GM12878 (cell line): ENCODE measurements around the gene RPL10A. TPM values are rescaled to one million over a fixed set of nuclear protein-coding genes. Genes with fewer than 3 reads are reported as not detected.

Source experiments
- ATAC-seq: fragments of 200-7000 bp; cut with Tn5 transposase; 3 replicates; pipeline ENCODE4 v1.9.1; 2020; ENCODE audit warnings: mild to moderate bottlenecking, moderate library complexity
- BruUV-seq: library from RNA; stranded (reverse); fragments of 400-500 nt; replicated peaks from 2 replicates; lab custom pipeline; 2021; lab: Mats Ljungman, UMichigan
- CTCF ChIA-PET: fragments of 300-600 bp; sonication (Branson Sonifier 250); formaldehyde crosslinking; extraction: SDS; loops from one replicate; lab custom pipeline; 2021; ENCODE audit warnings: inconsistent platforms; lab: Yijun Ruan, JAX
- POLR2A ChIA-PET: fragments of 350-600 bp; formaldehyde crosslinking; extraction: SDS; loops from one replicate; lab custom pipeline; 2021; ENCODE audit warnings: inconsistent platforms; lab: Charles Lee
- RAD21 ChIA-PET: fragments of 300-600 bp; sonication (Branson Sonifier 250); formaldehyde crosslinking; loops from one replicate; lab custom pipeline; 2023; ENCODE audit warnings: antibody characterized with exemption; ENCODE audit not compliant: unreplicated experiment; lab: Charles Lee
- SMC1A ChIA-PET: fragments of 300-600 bp; sonication (Branson Sonifier 250); formaldehyde crosslinking; loops from one replicate; lab custom pipeline; 2023; ENCODE audit not compliant: unreplicated experiment, uncharacterized antibody; lab: Charles Lee
- DNase-seq: peaks from one replicate; pipeline ENCODE4 v3.0.0-alpha.2; 2011; ENCODE audit warnings: low read depth, low spot score
- FAIRE-seq: peaks from 3 replicates; lab custom pipeline; 2011; peaks lifted over from hg19 to GRCh38; lab: Jason Lieb, UNC
- H2AFZ ChIP-seq: 2 replicates; pipeline ENCODE4 v1.6.0; 2011; ENCODE audit warnings: low read depth, low read length, control low read depth; ENCODE audit not compliant: control insufficient read depth
- H3K27ac ChIP-seq: 2 replicates; pipeline ENCODE4 v1.5.1; 2011; ENCODE audit warnings: control low read depth; ENCODE audit not compliant: control insufficient read depth, insufficient read depth
- H3K27me3 ChIP-seq, 2 experiments: replicated peaks in 1 of 2; 2 replicates each; pipeline versions ENCODE4 v1.6.0 to v1.6.1; 2011; ENCODE audit warnings: low read length in 1 of 2; ENCODE audit not compliant: control insufficient read depth in 2 of 2, insufficient read depth in 2 of 2
- H3K36me3 ChIP-seq, 2 experiments: 2 replicates each; pipeline ENCODE4 v1.5.1; 2011; ENCODE audit warnings: low read length in 1 of 2; ENCODE audit not compliant: control insufficient read depth in 2 of 2, insufficient read depth in 2 of 2
- H3K4me1 ChIP-seq: 2 replicates; pipeline ENCODE4 v1.6.1; 2011; ENCODE audit warnings: mild to moderate bottlenecking, low read length, moderate library complexity, mixed read lengths; ENCODE audit not compliant: control insufficient read depth, insufficient read depth
- H3K4me2 ChIP-seq: 2 replicates; pipeline ENCODE4 v1.6.0; 2011; ENCODE audit warnings: control low read depth; ENCODE audit not compliant: control insufficient read depth, insufficient read depth
- H3K4me3 ChIP-seq: fragments of 200-600 bp; sonication (generic); 2 replicates; pipeline ENCODE4 v1.5.1; 2016
- H3K79me2 ChIP-seq: 2 replicates; pipeline ENCODE4 v1.6.0; 2011; ENCODE audit warnings: low read length; ENCODE audit not compliant: control insufficient read depth, insufficient read depth
- H3K9ac ChIP-seq: 2 replicates; pipeline ENCODE4 v1.8.0; 2011; ENCODE audit warnings: low read length, control low read depth, mixed read lengths; ENCODE audit not compliant: control insufficient read depth, insufficient read depth
- H3K9me3 ChIP-seq: replicated peaks from 3 replicates; pipeline ENCODE4 v1.5.1; 2011; ENCODE audit warnings: mild to moderate bottlenecking, low read length; ENCODE audit not compliant: control insufficient read depth, insufficient read depth
- H4K20me1 ChIP-seq: 2 replicates; pipeline ENCODE4 v1.6.0; 2011; ENCODE audit not compliant: control insufficient read depth, insufficient read depth
- BRCA1 ChIP-seq: IDR thresholded peaks from 2 replicates; pipeline ENCODE4 v1.6.1; 2011; ENCODE audit warnings: low read depth, low read length, improper control_type of control experiment
- CBX3 ChIP-seq: fragments of 200-600 bp; sonication (generic); IDR thresholded peaks from 2 replicates; pipeline ENCODE4 v1.6.1; 2016; ENCODE audit warnings: low read depth, borderline replicate concordance
- CREM ChIP-seq: IDR thresholded peaks from 2 replicates; pipeline ENCODE4 v1.6.1; 2014; ENCODE audit warnings: antibody characterized with exemption, low read depth
- FOXM1 ChIP-seq: IDR thresholded peaks from 2 replicates; pipeline ENCODE4 v1.6.1; 2012; ENCODE audit warnings: low read depth, mild to moderate bottlenecking, inconsistent platforms, low read length, moderate library complexity
- IRF4 ChIP-seq: IDR thresholded peaks from 2 replicates; pipeline ENCODE4 v1.6.1; 2011; ENCODE audit warnings: low read depth, low read length
- JUNB ChIP-seq: IDR thresholded peaks from 2 replicates; pipeline ENCODE4 v1.6.1; 2016; ENCODE audit warnings: antibody characterized with exemption, mild to moderate bottlenecking
- MEF2A ChIP-seq: IDR thresholded peaks from 2 replicates; pipeline ENCODE4 v1.6.1; 2011; ENCODE audit warnings: low read depth, mild to moderate bottlenecking, low read length, moderate library complexity; ENCODE audit not compliant: insufficient read depth
- NFXL1 ChIP-seq: fragments of 450-650 bp; IDR thresholded peaks from 2 replicates; pipeline ENCODE4 v1.6.1; 2017; ENCODE audit warnings: antibody characterized with exemption, mild to moderate bottlenecking, borderline replicate concordance
- RAD21 ChIP-seq: IDR thresholded peaks from 2 replicates; pipeline ENCODE4 v1.6.1; 2011; ENCODE audit warnings: mild to moderate bottlenecking, low read depth, low read length, moderate library complexity; ENCODE audit not compliant: insufficient read depth
- SMAD5 ChIP-seq: IDR thresholded peaks from 2 replicates; pipeline ENCODE4 v1.6.1; 2016; ENCODE audit warnings: antibody characterized with exemption, low read depth
- SP1 ChIP-seq: IDR thresholded peaks from one replicate; pipeline ENCODE4 v1.6.1; 2011; ENCODE audit warnings: low read depth, low read length
- TBL1XR1 ChIP-seq: IDR thresholded peaks from 2 replicates; pipeline ENCODE4 v1.6.1; 2012; ENCODE audit warnings: low read depth, low read length, improper control_type of control experiment
- TCF12 ChIP-seq: IDR thresholded peaks from 2 replicates; pipeline ENCODE4 v1.6.1; 2011; ENCODE audit warnings: low read depth, mild to moderate bottlenecking, low read length
- YBX1 ChIP-seq: fragments of 450-650 bp; IDR thresholded peaks from 2 replicates; pipeline ENCODE4 v1.6.1; 2016; ENCODE audit warnings: antibody characterized with exemption
- ZBTB11 ChIP-seq: fragments of 450-650 bp; formaldehyde crosslinking; IDR thresholded peaks from 2 replicates; pipeline ENCODE4 v1.5.0; 2022; ENCODE audit warnings: mild to moderate bottlenecking, missing genetic modification characterization
- WGBS: methylation state at CpG from one replicate; pipeline ENCODE4 v1.1.6; 2016; ENCODE audit warnings: low lambda C conversion rate; ENCODE audit not compliant: insufficient replicate concordance, insufficient coverage; ENCODE audit errors: missing lambda C conversion rate; 5-methylcytosine and 5-hydroxymethylcytosine counted together
- in situ Hi-C: fragments of 300-500 bp; cut with MboI; formaldehyde crosslinking; loops from 9 replicates; pipeline ENCODE4 v1.14.3; 2018; ENCODE audit warnings: mixed read lengths
- intact Hi-C: fragments of 100-400 bp; cut with micrococcal nuclease; formaldehyde crosslinking; loops from one replicate; pipeline ENCODE4 v1.14.2; 2022; ENCODE audit not compliant: unreplicated experiment
- polyA plus RNA-seq, 11 experiments: library from polyadenylated mRNA; depleted of rRNA in 4 of 11; unstranded in 6 of 11; stranded (reverse) in 5 of 11; fragments of >200 nt; fragmentation: Nextera tagmentation in 4 of 11; fragmentation: Illumina TruSeq in 1 of 11; extraction: Ambion mirVana in 4 of 11; extraction: Trizol in 1 of 11; gene quantifications; 1 replicate in 1 of 11; 2 replicates in 10 of 11; pipeline versions ENCODE4 v1.2.1 to v1.2.3, GENCODE V29; 2011 to 2016; ENCODE audit warnings: inconsistent platforms in 2 of 11, missing spikeins in 2 of 11, low read depth in 1 of 11
- total RNA-seq, 4 experiments: library from RNA; depleted of rRNA in 3 of 4; stranded (reverse); fragments of >200 nt in 3 of 4; fragmentation: Illumina TruSeq in 1 of 4; extraction: Trizol in 1 of 4; gene quantifications; 2 replicates each; pipeline versions ENCODE4 v1.2.1 to v1.2.3, GENCODE V29; 2013 to 2021
- TF ChIP-seq, protein P1 (sequence below): fragments of 450-650 bp; IDR thresholded peaks from 2 replicates; pipeline ENCODE4 v1.6.1; 2017; ENCODE audit warnings: mild to moderate bottlenecking, moderate library complexity

The RPL10A gene
- total and polyA plus RNA-seq, 10 of the 15 experiments (the other 5 are each of a cell fraction or from before 2014, with no cell fraction given) = 833 to 4,029 (median 2,795) TPM

DNA sequence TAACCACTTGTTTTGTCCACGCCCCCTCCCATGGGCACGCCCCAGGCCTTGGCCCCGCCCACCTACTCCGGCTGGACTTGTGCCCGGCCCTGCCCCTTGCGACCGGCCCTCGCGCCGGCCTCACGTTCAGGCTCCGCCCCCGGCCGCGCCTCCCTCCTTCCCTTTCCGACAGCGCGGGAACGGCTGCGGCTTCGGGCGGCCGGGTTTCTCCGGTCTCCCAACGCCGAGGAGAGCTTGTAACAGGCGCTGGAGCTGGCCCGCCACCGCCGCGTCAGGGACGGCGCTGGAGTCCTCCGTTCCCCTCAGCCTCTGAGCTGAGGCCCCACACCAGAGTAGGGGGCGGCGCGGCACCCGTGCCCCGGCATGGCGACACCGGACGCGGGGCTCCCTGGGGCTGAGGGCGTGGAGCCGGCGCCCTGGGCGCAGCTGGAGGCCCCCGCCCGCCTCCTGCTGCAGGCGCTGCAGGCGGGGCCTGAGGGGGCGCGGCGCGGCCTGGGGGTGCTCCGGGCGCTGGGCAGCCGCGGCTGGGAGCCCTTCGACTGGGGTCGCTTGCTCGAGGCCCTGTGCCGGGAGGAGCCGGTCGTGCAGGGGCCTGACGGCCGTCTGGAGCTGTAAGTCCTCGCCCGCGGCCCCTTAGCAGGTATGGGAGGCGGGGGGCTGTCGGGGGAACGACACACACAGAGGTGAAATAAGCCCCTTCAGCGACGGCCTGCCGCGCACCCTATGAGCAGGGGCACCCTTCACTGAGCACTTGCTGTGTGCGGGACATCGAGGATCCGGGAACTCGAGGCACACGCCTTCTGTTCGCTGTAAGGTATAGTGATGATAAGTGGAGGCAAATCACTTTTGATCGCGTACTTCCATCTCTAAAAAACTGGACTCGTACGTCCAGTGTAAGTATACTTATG lies 15.8 kb upstream of the RPL10A start, which contains the start of gene FANCE:
FANCE (plus strand) TSS at position 156 of the 908 bp plus-strand sequence; CDS start at position 364, 208 bp downstream.
- H3K27me3 ChIP-seq = 0 out of 4 replicates have a peak, but pooled peaks cover 0 to 3% of the 10 kb centered on the region in 2 experiments
- peaks cover 0 to 1% of the 10 kb centered on the region in 2 experiments; a peak in 2 of 4 replicates for H3K36me3 ChIP-seq
- BruUV-seq = no TSS peak
- peak within 1 kb of the TSS; percentile 81 for H3K4me3 ChIP-seq
- in situ Hi-C loops (loop anchor here (5.0 kb wide), 1 partner anchor 110 kb away; the partner anchor contains the start of gene PPARD), intact Hi-C loops (loop anchor here (2.0 kb wide), 1 partner anchor 16 kb away; the partner anchor contains the start of gene RPL10A)
- ATAC-seq (peak; percentile 95), FAIRE-seq (peak; percentile 91), DNase-seq (peak; percentile 72)
- under 1% methylated on average over 82 of the region's 87 CpGs for WGBS
- ChIA-PET SMC1A (interaction anchor here (2.0 to 6.8 kb wide), 6 partner anchors 15 to 159 kb away, joined by 7 to 116 read pairs (median 12); partner anchors contain the start of genes DEF6, PPARD and RPL10A), RAD21 (interaction anchor here (0.6 to 8.7 kb wide), 7 partner anchors 12 to 284 kb away, joined by 3 to 125 read pairs (median 6); partner anchors contain the start of genes ARMC12, DEF6, PPARD and RPL10A), CTCF (interaction anchor here (1.1 to 6.5 kb wide), 9 partner anchors 16 to 188 kb away, joined by 3 to 177 read pairs (median 20); partner anchors contain the start of genes DEF6, PPARD and RPL10A), POLR2A (interaction anchor here (0.8 to 1.1 kb wide), 5 partner anchors 9 to 151 kb away, joined by 3 read pairs; partner anchors contain the start of gene RPL10A)
- peak within 1 kb of the TSS; percentile 93 for H2AFZ ChIP-seq
- peaks cover 10% of the 10 kb centered on the region for H3K4me1 ChIP-seq
- H3K79me2 ChIP-seq = peaks cover 4% of the 10 kb centered on the region
- H3K9me3 ChIP-seq = no peaks in the 10 kb centered on the region
- H4K20me1 ChIP-seq = no peaks in the 10 kb centered on the region
- H3K4me2 ChIP-seq = peak within 1 kb of the TSS; percentile 94
- peak within 1 kb of the TSS; percentile 38; the same call in 1 of the 2 replicates for H3K27ac ChIP-seq
- peak within 1 kb of the TSS; percentile 72 for H3K9ac ChIP-seq
- TF ChIP-seq NFXL1 (no peak), CBX3 (no peak), IRF4 (no peak), YBX1 (no peak), ZBTB11 (no peak), SP1 (no peak), BRCA1 (no peak), RAD21 (no peak), JUNB (no peak), MEF2A (no peak), SMAD5 (no peak), TBL1XR1 (no peak), TCF12 (0 out of 2 replicates have a peak, but pooled peaks have one; percentile 1), FOXM1 (no peak), CREM (no peak)
- TF ChIP-seq, protein P1, sequence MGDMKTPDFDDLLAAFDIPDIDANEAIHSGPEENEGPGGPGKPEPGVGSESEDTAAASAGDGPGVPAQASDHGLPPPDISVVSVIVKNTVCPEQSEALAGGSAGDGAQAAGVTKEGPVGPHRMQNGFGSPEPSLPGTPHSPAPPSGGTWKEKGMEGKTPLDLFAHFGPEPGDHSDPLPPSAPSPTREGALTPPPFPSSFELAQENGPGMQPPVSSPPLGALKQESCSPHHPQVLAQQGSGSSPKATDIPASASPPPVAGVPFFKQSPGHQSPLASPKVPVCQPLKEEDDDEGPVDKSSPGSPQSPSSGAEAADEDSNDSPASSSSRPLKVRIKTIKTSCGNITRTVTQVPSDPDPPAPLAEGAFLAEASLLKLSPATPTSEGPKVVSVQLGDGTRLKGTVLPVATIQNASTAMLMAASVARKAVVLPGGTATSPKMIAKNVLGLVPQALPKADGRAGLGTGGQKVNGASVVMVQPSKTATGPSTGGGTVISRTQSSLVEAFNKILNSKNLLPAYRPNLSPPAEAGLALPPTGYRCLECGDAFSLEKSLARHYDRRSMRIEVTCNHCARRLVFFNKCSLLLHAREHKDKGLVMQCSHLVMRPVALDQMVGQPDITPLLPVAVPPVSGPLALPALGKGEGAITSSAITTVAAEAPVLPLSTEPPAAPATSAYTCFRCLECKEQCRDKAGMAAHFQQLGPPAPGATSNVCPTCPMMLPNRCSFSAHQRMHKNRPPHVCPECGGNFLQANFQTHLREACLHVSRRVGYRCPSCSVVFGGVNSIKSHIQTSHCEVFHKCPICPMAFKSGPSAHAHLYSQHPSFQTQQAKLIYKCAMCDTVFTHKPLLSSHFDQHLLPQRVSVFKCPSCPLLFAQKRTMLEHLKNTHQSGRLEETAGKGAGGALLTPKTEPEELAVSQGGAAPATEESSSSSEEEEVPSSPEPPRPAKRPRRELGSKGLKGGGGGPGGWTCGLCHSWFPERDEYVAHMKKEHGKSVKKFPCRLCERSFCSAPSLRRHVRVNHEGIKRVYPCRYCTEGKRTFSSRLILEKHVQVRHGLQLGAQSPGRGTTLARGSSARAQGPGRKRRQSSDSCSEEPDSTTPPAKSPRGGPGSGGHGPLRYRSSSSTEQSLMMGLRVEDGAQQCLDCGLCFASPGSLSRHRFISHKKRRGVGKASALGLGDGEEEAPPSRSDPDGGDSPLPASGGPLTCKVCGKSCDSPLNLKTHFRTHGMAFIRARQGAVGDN = peak; percentile 23; the same call in 1 of the 2 replicates
